CD1c-positive myeloid dendritic cell (primary cell): ENCODE measurements around the gene TEX35.
"Not testable (repeated sequence)": the region's sequence is repeated elsewhere in the genome, so short reads cannot be mapped to it uniquely, and the experiment has no call there.

Experiments used
- DNase-seq: peaks from one replicate; pipeline ENCODE4 v3.0.0-alpha.2; 2016; ENCODE audit errors: extremely low spot score

The TEX35 gene

GRCh38 chr1:178541379-178541778, 28.5 kb downstream of the TEX35 start:
- DNase-seq = no peak

- peak; percentile 45 for DNase-seq
Measured at GRCh38 chr1:178541829-178542553, 29.1 kb downstream of the TEX35 start.

GRCh38 chr1:178542554-178543289, 29.8 kb downstream of the TEX35 start:
- peak; percentile 96 for DNase-seq

- DNase-seq = peak; percentile 11
Measured at GRCh38 chr1:178543290-178543607, 30.3 kb downstream of the TEX35 start.

GRCh38 chr1:178544531-178544930, 31.6 kb downstream of the TEX35 start:
- DNase-seq = no peak

GRCh38 chr1:178548108-178548507, 35.2 kb downstream of the TEX35 start:
- DNase-seq = no peak

- no peak for DNase-seq
Measured at GRCh38 chr1:178551307-178551706, 38.4 kb downstream of the TEX35 start.

GRCh38 chr1:178551940-178552339, 39.0 kb downstream of the TEX35 start:
- no peak for DNase-seq

- no peak for DNase-seq
Measured at GRCh38 chr1:178552856-178553255, 39.9 kb downstream of the TEX35 start.

- DNase-seq = not testable (repeated sequence)
Measured at GRCh38 chr1:178554351-178554750, 41.4 kb downstream of the TEX35 start.

- not testable (repeated sequence) for DNase-seq
Measured at GRCh38 chr1:178555613-178556012, 42.7 kb downstream of the TEX35 start.

- DNase-seq = not testable (repeated sequence)
Measured at GRCh38 chr1:178558816-178559215, 45.9 kb downstream of the TEX35 start.

GRCh38 chr1:178560871-178561376, 48.0 kb downstream of the TEX35 start:
- no peak for DNase-seq

- DNase-seq = no peak
Measured at GRCh38 chr1:178563099-178563820, 50.4 kb downstream of the TEX35 start.

GRCh38 chr1:178564086-178564782, 51.3 kb downstream of the TEX35 start:
- no peak for DNase-seq

GRCh38 chr1:178564783-178565180, 51.9 kb downstream of the TEX35 start:
- no peak for DNase-seq

- no peak for DNase-seq
Measured at GRCh38 chr1:178565586-178565985, 52.7 kb downstream of the TEX35 start.

GRCh38 chr1:178566187-178566586, 53.3 kb downstream of the TEX35 start:
- peak; percentile 11 for DNase-seq

GRCh38 chr1:178571807-178572206, 58.9 kb downstream of the TEX35 start:
- DNase-seq = no peak
